ENCODE results near the gene ZNF629.

ZNF629 gene

GRCh38 chr16:30766206-30766932 lies 20.6 kb downstream of the ZNF629 start:
- no peak for ATAC-seq

GRCh38 chr16:30764816-30765465 lies 22.1 kb downstream of the ZNF629 start:
- no peak for ATAC-seq

- ATAC-seq, result no peak
Observed at GRCh38 chr16:30764086-30764485, 22.9 kb downstream of the ZNF629 start.

GRCh38 chr16:30762991-30763725 lies 23.8 kb downstream of the ZNF629 start:
- no peak for ATAC-seq

GRCh38 chr16:30761928-30762902 lies 24.8 kb downstream of the ZNF629 start, which contains the start of the genes CFAP119 and RNF40:
CFAP119 (minus strand) TSS chr16:30762062; CDS start chr16:30761748, 314 bp downstream.
RNF40 (plus strand) TSS chr16:30762322; CDS start chr16:30762546, 224 bp downstream.
- peak; percentile 95 for ATAC-seq

- peak; percentile 27 to 33 for ATAC-seq
Observed at GRCh38 chr16:30761427-30761927, 25.5 kb downstream of the ZNF629 start.

- ATAC-seq, result no peak
Observed at GRCh38 chr16:30760577-30761426, 26.2 kb downstream of the ZNF629 start.

- no peak for ATAC-seq
Observed at GRCh38 chr16:30760001-30760559, 26.9 kb downstream of the ZNF629 start.

GRCh38 chr16:30758988-30759491 lies 28.0 kb downstream of the ZNF629 start:
- no peak for ATAC-seq

- no peak for ATAC-seq
Observed at GRCh38 chr16:30757316-30757715, 29.7 kb downstream of the ZNF629 start.

- no peak for ATAC-seq
Observed at GRCh38 chr16:30756781-30757100, 30.3 kb downstream of the ZNF629 start.

GRCh38 chr16:30755955-30756780 lies 30.8 kb downstream of the ZNF629 start:
- no peak for ATAC-seq

- ATAC-seq, result no peak
Observed at GRCh38 chr16:30753596-30753995, 33.4 kb downstream of the ZNF629 start.

- no peak for ATAC-seq
Observed at GRCh38 chr16:30750876-30751465, 36.0 kb downstream of the ZNF629 start.

- ATAC-seq, result no peak
Observed at GRCh38 chr16:30750201-30750600, 36.8 kb downstream of the ZNF629 start.

GRCh38 chr16:30748634-30749445 lies 38.2 kb downstream of the ZNF629 start:
- ATAC-seq, result peak; percentile 6 to 10

- ATAC-seq, result peak; percentile 99
Observed at GRCh38 chr16:30747799-30748633, 39.0 kb downstream of the ZNF629 start, which contains the start of gene PHKG2. PHKG2 (plus strand) TSS chr16:30748425; CDS start chr16:30748821, 396 bp downstream.

All from activated CD4-positive, CD25-positive, alpha-beta regulatory T cell treated with anti-CD3 and anti-CD28 coated beads, Interleukin-2, amount 50 U/mL, for 24 hours (primary cell).